ENCODE data around the gene SLC29A3. TPM values are rescaled to one million over a fixed set of nuclear protein-coding genes. Genes with fewer than 3 reads are reported as not detected.

The SLC29A3 gene
- polyA plus RNA-seq, 3 donors: 6.6 to 8.7 (median 8.4) TPM

- DNase-seq (ENCODE audit: extremely low read depth in 1 of 11, low read depth in 9 of 11, low spot score in 4 of 11): no peak
Observed at GRCh38 chr10:71393841-71394475, 74.9 kb downstream of the SLC29A3 start.

GRCh38 chr10:71394926-71395562, 76.0 kb downstream of the SLC29A3 start:
- no peak for DNase-seq (ENCODE audit: extremely low read depth in 1 of 11, low read depth in 9 of 11, low spot score in 4 of 11)

- DNase-seq (ENCODE audit: extremely low read depth in 1 of 11, low read depth in 9 of 11, low spot score in 4 of 11): no peak
Observed at GRCh38 chr10:71395621-71396020, 76.6 kb downstream of the SLC29A3 start.

GRCh38 chr10:71396084-71396710, 77.1 kb downstream of the SLC29A3 start:
- peak in 9 of 11 donors; percentile 29 to 68 (median 57) for DNase-seq (ENCODE audit: extremely low read depth in 1 of 11, low read depth in 9 of 11, low spot score in 4 of 11)

- no peak for DNase-seq (ENCODE audit: extremely low read depth in 1 of 11, low read depth in 9 of 11, low spot score in 4 of 11)
Observed at GRCh38 chr10:71396711-71397295, 77.7 kb downstream of the SLC29A3 start, which contains the start of gene CDH23. CDH23 (plus strand) TSS chr10:71396920; CDS start chr10:71439832, 42,912 bp downstream.

GRCh38 chr10:71397296-71398212, 78.5 kb downstream of the SLC29A3 start:
- DNase-seq (ENCODE audit: extremely low read depth in 1 of 11, low read depth in 9 of 11, low spot score in 4 of 11): no peak

- no peak for DNase-seq (ENCODE audit: extremely low read depth in 1 of 11, low read depth in 9 of 11, low spot score in 4 of 11)
Observed at GRCh38 chr10:71398976-71399375, 79.9 kb downstream of the SLC29A3 start.

- no peak for DNase-seq (ENCODE audit: extremely low read depth in 1 of 11, low read depth in 9 of 11, low spot score in 4 of 11)
Observed at GRCh38 chr10:71399946-71400345, 80.9 kb downstream of the SLC29A3 start.

- no peak for DNase-seq (ENCODE audit: extremely low read depth in 1 of 11, low read depth in 9 of 11, low spot score in 4 of 11)
Observed at GRCh38 chr10:71401056-71401455, 82.0 kb downstream of the SLC29A3 start.

- no peak for DNase-seq (ENCODE audit: extremely low read depth in 1 of 11, low read depth in 9 of 11, low spot score in 4 of 11)
Observed at GRCh38 chr10:71402005-71402404, 82.9 kb downstream of the SLC29A3 start.

- DNase-seq (ENCODE audit: extremely low read depth in 1 of 11, low read depth in 9 of 11, low spot score in 4 of 11): no peak
Observed at GRCh38 chr10:71404503-71405295, 85.6 kb downstream of the SLC29A3 start.

- DNase-seq (ENCODE audit: extremely low read depth in 1 of 11, low read depth in 9 of 11, low spot score in 4 of 11): no peak
Observed at GRCh38 chr10:71406878-71407277, 87.8 kb downstream of the SLC29A3 start.

- DNase-seq (ENCODE audit: extremely low read depth in 1 of 11, low read depth in 9 of 11, low spot score in 4 of 11): no peak
Observed at GRCh38 chr10:71408436-71409225, 89.6 kb downstream of the SLC29A3 start.

- DNase-seq (ENCODE audit: extremely low read depth in 1 of 11, low read depth in 9 of 11, low spot score in 4 of 11): no peak
Observed at GRCh38 chr10:71409516-71410104, 90.6 kb downstream of the SLC29A3 start.
